Measurements from ENCODE around the gene SYCP1.

Gene SYCP1

GRCh38 chr1:115031595-115031994 lies 176.9 kb downstream of the SYCP1 start:
- H3K4me3 ChIP-seq (ENCODE audit: low read depth, low read length), result no peak overlapping the region
- no peak for TF ChIP-seq CTCF (IDR thresholded peaks at IDR 0.05; ENCODE audit: borderline replicate concordance, insufficient read depth, low read depth, low read length)

DNA sequence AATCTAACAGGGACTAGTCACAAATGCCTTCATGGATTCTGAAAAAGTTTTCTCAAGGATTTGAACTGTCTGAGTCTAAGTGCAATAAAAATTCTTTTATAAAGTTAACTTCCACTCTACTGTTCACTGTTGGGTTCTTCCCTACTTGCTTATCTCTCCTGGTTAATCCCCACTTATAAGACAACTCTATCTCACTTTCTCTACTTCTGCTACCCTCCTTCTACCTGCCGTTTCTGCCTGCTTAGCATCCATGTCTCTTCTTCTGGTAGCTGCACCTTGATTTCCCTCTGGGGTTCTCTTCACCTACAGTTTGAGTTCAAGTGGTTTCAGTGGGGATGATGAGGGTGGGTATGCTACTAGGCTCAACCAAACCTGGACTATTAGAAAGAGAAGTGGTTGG lies 181.0 kb downstream of the SYCP1 start:
- no peak overlapping the region for H3K4me3 ChIP-seq (ENCODE audit: low read depth, low read length)

DNA sequence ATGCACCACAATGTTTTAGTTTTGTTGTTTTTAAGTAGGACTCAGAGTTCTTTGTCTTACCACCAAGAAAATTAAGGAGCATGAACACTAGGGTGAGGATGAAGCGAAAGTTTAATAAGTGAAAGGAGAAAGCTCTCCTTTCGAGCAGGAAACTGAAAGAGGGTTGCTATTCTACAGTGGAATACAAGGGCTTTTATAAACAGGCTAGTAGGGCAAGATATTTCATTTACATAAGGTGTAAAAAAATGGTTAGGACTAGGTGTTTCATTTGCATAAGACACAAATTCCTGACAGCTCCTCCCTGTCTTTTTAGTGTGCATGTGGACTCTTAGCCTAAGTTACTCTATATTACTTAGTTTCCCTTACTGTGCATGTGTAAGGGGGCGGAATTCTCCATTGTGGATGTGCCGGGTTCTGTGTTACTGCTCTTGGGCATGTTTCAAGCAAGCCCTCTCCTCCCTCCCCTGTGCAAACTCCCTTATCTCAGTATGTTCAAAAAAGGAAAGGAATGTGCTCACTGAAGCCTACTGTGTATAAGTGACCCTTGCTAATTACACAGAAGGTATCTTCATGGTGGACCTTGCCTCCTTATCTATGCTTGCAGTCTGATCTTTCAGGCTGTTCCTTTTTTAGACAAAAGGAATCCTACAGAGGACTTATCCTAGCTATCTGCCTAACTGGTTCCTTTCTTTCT lies 182.3 kb downstream of the SYCP1 start:
- no peak for TF ChIP-seq CTCF (IDR thresholded peaks at IDR 0.05; ENCODE audit: borderline replicate concordance, insufficient read depth, low read depth, low read length)
- no peak overlapping the region for H3K4me3 ChIP-seq (ENCODE audit: low read depth, low read length)

More for the DNA sequence above, 181.0 kb downstream of the SYCP1 start:
- TF ChIP-seq CTCF (IDR thresholded peaks at IDR 0.05; ENCODE audit: borderline replicate concordance, insufficient read depth, low read depth, low read length), result no peak

DNA sequence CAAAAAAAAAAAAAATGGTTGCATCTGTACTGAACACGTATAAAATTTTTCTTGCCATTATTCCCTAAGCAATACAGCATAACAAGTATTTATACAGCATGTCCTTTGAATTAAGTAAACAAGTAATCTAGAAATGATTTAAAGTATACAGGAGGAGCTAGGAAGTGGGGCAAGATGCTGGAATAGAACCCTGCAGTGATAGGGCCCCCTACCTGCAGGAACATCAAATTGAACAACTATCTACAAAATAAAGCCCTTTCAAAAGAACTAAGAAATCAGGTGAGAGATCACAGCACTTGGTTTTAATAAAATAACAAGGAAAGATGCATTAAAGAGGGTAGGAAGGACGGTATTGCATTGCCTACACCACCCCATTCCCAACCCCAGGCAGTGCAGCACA lies 185.8 kb downstream of the SYCP1 start:
- no peak for TF ChIP-seq CTCF (IDR thresholded peaks at IDR 0.05; ENCODE audit: borderline replicate concordance, insufficient read depth, low read depth, low read length)
- no peak overlapping the region for H3K4me3 ChIP-seq (ENCODE audit: low read depth, low read length)

- H3K4me3 ChIP-seq (ENCODE audit: low read depth, low read length), result no peak overlapping the region
- 0 out of 2 replicates have a peak, but pooled peaks have one; percentile 8 for TF ChIP-seq CTCF (IDR thresholded peaks at IDR 0.05; ENCODE audit: borderline replicate concordance, insufficient read depth, low read depth, low read length)
Measured at GRCh38 chr1:115041654-115042053, 187.0 kb downstream of the SYCP1 start.

Data from GM12875 (cell line).